CD8-positive, alpha-beta memory T cell (primary cell): ENCODE data around the gene COX5A. TPM values are rescaled to one million over a fixed set of nuclear protein-coding genes. Genes with fewer than 3 reads are reported as not detected.
A peak's percentile ranks its signal among the peaks of the same experiment; 100 is the strongest.
"Not testable (repeated sequence)": the region's sequence is repeated elsewhere in the genome, so short reads cannot be mapped to it uniquely, and the experiment has no call there.

Source experiments
- CTCF ChIA-PET: fragments of 350-600 bp; sonication (Branson Sonifier 250); formaldehyde crosslinking; loops from one replicate; lab custom pipeline; 2021; ENCODE audit warnings: antibody characterized with exemption; lab: Charles Lee
- POLR2A ChIA-PET: fragments of 350-600 bp; sonication (Branson Sonifier 250); formaldehyde crosslinking; loops from one replicate; lab custom pipeline; 2021; ENCODE audit warnings: antibody characterized with exemption; lab: Charles Lee
- DNase-seq, 5 donors: peaks; one replicate each; pipeline versions ENCODE4 v3.0.0 to v3.0.0-alpha.2; 2020 to 2022; ENCODE audit warnings: mixed read lengths in 1 of 5
- H3K27ac ChIP-seq: one replicate; pipeline ENCODE4 v1.7.0; 2013; ENCODE audit warnings: low read depth, mild to moderate bottlenecking, low read length, moderate library complexity
- H3K27me3 ChIP-seq: 2 replicates; pipeline ENCODE4 v1.7.0; 2013; ENCODE audit warnings: low read length, mild to moderate bottlenecking; ENCODE audit not compliant: insufficient read depth, poor library complexity, severe bottlenecking
- H3K36me3 ChIP-seq: 2 replicates; pipeline ENCODE4 v1.7.0; 2013; ENCODE audit warnings: mild to moderate bottlenecking, low read length, moderate library complexity; ENCODE audit not compliant: insufficient read depth
- H3K4me1 ChIP-seq: 2 replicates; pipeline ENCODE4 v1.7.0; 2013; ENCODE audit warnings: mild to moderate bottlenecking, low read length, moderate library complexity; ENCODE audit not compliant: insufficient read depth
- H3K4me3 ChIP-seq: 2 replicates; pipeline ENCODE4 v1.7.0; 2013; ENCODE audit warnings: mild to moderate bottlenecking, low read length
- H3K9me3 ChIP-seq: 2 replicates; pipeline ENCODE4 v1.7.0; 2013; ENCODE audit warnings: mild to moderate bottlenecking, low read length
- H3K27ac Mint-ChIP-seq, 8 donors: one replicate each; pipeline ENCODE4 v1.8.0; 2020 to 2021; ENCODE audit warnings: mixed read lengths in 8 of 8, mild to moderate bottlenecking in 6 of 8, inconsistent platforms in 3 of 8, moderate library complexity in 3 of 8
- H3K27me3 Mint-ChIP-seq, 2 donors: one replicate each; pipeline ENCODE4 v1.8.0; 2020 to 2021; ENCODE audit warnings: mixed read lengths in 2 of 2, mild to moderate bottlenecking in 1 of 2, moderate library complexity in 1 of 2
- H3K36me3 Mint-ChIP-seq, 3 donors: one replicate each; pipeline ENCODE4 v1.8.0; 2020 to 2021; ENCODE audit warnings: mixed read lengths in 3 of 3, inconsistent platforms in 1 of 3, mild to moderate bottlenecking in 1 of 3
- H3K4me1 Mint-ChIP-seq, 3 donors: one replicate each; pipeline ENCODE4 v1.8.0; 2020 to 2021; ENCODE audit warnings: mixed read lengths in 3 of 3, inconsistent platforms in 1 of 3, mild to moderate bottlenecking in 1 of 3
- H3K4me3 Mint-ChIP-seq, 7 donors: one replicate each; pipeline ENCODE4 v1.8.0; 2020 to 2021; ENCODE audit warnings: mixed read lengths in 7 of 7, mild to moderate bottlenecking in 6 of 7, moderate library complexity in 4 of 7, inconsistent platforms in 2 of 7
- H3K9me3 Mint-ChIP-seq, 5 donors: one replicate each; pipeline ENCODE4 v1.8.0; 2020 to 2022; ENCODE audit warnings: mixed read lengths in 5 of 5, mild to moderate bottlenecking in 3 of 5, moderate library complexity in 2 of 5, inconsistent platforms in 1 of 5
- polyA plus RNA-seq: library from polyadenylated mRNA; unstranded; fragments of 300-500 nt; fragmentation: Illumina TruSeq; gene quantifications from one replicate; pipeline ENCODE4 v1.2.3, GENCODE V29; 2021
- total RNA-seq, 2 experiments: library from RNA; stranded (reverse); gene quantifications; one replicate each; pipeline ENCODE4 v1.2.3, GENCODE V29; 2021

Gene COX5A
- total and polyA plus RNA-seq, 3 experiments from 2014 or later = 326 to 362 (median 351) TPM

GRCh38 chr15:74891469-74891868 is 46.4 kb downstream of the COX5A start:
- Mint-ChIP-seq H3K27ac (peak overlapping the region in 7 of 8 donors; percentile 50 to 100 (median 90)), H3K36me3 (peaks cover 0 to 34% (median 7%) of the 10 kb centered on the region in 3 donors), H3K9me3 (no peaks in the 10 kb centered on the region), H3K4me3 (peak overlapping the region; percentile 29 to 97 (median 93)), H3K4me1 (peaks cover 36 to 59% (median 46%) of the 10 kb centered on the region in 3 donors), H3K27me3 (no peaks in the 10 kb centered on the region)
- peaks cover 6% of the 10 kb centered on the region for H3K36me3 ChIP-seq
- no peak for DNase-seq
- H3K9me3 ChIP-seq = no peaks in the 10 kb centered on the region
- ChIA-PET CTCF (interaction anchor here (1.3 to 2.6 kb wide), 3 partner anchors 9 to 91 kb away, joined by 3 to 16 read pairs (median 7); no protein-coding TSS in a partner anchor), POLR2A (interaction anchor here (0.6 kb wide), 1 partner anchor 11 kb away, joined by 6 read pairs; no protein-coding TSS in a partner anchor)
- no peak overlapping the region for H3K27ac ChIP-seq
- peaks cover 46% of the 10 kb centered on the region for H3K4me1 ChIP-seq
- no peak overlapping the region for H3K4me3 ChIP-seq
- no peaks in the 10 kb centered on the region for H3K27me3 ChIP-seq

- H3K9me3 ChIP-seq = no peaks in the 10 kb centered on the region
- ChIA-PET POLR2A (interaction anchor here (1.0 to 1.7 kb wide), 2 partner anchors 16 to 20 kb away, joined by 4 to 11 read pairs; partner anchors contain the start of gene FAM219B), CTCF (interaction anchor here (1.0 to 2.7 kb wide), 2 partner anchors 11 to 16 kb away, joined by 3 to 12 read pairs; partner anchors contain the start of gene FAM219B)
- no peaks in the 10 kb centered on the region for H3K27me3 ChIP-seq
- peak overlapping the region; percentile 82 for H3K27ac ChIP-seq
- Mint-ChIP-seq H3K9me3 (no peaks in the 10 kb centered on the region), H3K27me3 (no peaks in the 10 kb centered on the region), H3K4me3 (peak overlapping the region; percentile 85 to 97 (median 94)), H3K36me3 (peaks cover 0 to 33% (median 7%) of the 10 kb centered on the region in 3 donors), H3K4me1 (peaks cover 36 to 58% (median 46%) of the 10 kb centered on the region in 3 donors), H3K27ac (peak overlapping the region; percentile 90 to 99 (median 96))
- DNase-seq = no peak
- peaks cover 46% of the 10 kb centered on the region for H3K4me1 ChIP-seq
- peak overlapping the region; percentile 89 for H3K4me3 ChIP-seq
- H3K36me3 ChIP-seq = peaks cover 5% of the 10 kb centered on the region
Measured at GRCh38 chr15:74890665-74890960, 47.3 kb downstream of the COX5A start.

- POLR2A ChIA-PET = interaction anchor here (0.6 to 1.7 kb wide), 7 partner anchors 15 to 121 kb away, joined by 3 to 11 read pairs (median 3); partner anchors contain the start of genes COX5A and FAM219B
- H3K4me3 Mint-ChIP-seq = peak within 1 kb of the TSS; percentile 85 to 97 (median 94)
Measured at GRCh38 chr15:74889883-74890664, 47.8 kb downstream of the COX5A start, which contains the start of gene MPI. Gene MPI (plus strand): TSS chr15:74890042. CDS start chr15:74890074, 32 bp downstream.

DNA sequence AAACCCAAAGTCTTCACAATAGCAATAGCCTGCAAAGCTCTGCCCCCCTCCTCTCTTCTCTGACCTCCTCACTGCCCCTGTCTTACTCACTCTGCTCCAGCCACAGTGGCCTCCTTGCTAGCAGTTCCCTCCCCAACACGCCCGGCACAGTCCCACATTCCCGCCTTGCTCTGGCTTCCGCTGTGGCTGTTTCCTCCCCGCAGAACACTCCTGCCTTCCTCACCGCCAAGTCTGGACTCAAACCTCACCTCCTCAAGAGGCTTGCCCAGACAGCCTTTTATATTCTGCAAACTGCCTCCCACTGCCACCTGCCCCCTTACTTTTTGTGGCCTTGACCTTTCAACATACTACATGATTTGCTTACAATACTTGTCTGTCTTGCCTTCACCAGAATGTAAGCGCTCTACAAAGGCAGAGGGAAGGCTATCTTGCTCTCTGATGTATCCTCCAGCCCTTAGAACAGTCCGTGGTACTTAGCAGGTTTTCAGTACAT is 48.4 kb downstream of the COX5A start:
- H3K27ac ChIP-seq = peak overlapping the region; percentile 82
- H3K27me3 ChIP-seq = no peaks in the 10 kb centered on the region
- H3K4me3 ChIP-seq = peak overlapping the region; percentile 89
- H3K4me3 Mint-ChIP-seq = peak overlapping the region; percentile 85 to 97 (median 94)
- H3K9me3 ChIP-seq = no peaks in the 10 kb centered on the region
- ChIA-PET CTCF (interaction anchor here (1.0 to 2.7 kb wide), 3 partner anchors 12 to 255 kb away, joined by 3 to 12 read pairs (median 3); partner anchors contain the start of gene ULK3), POLR2A (interaction anchor here (0.6 to 1.7 kb wide), 5 partner anchors 15 to 49 kb away, joined by 3 to 11 read pairs (median 3); partner anchors contain the start of genes COX5A and FAM219B)
- H3K36me3 ChIP-seq = peaks cover 3% of the 10 kb centered on the region
- peaks cover 0 to 31% (median 7%) of the 10 kb centered on the region in 3 donors for H3K36me3 Mint-ChIP-seq
- no peaks in the 10 kb centered on the region for H3K9me3 Mint-ChIP-seq
- H3K27ac Mint-ChIP-seq = peak overlapping the region; percentile 90 to 99 (median 96)
- no peak for DNase-seq
- peaks cover 38 to 59% (median 50%) of the 10 kb centered on the region in 3 donors for H3K4me1 Mint-ChIP-seq
- H3K27me3 Mint-ChIP-seq = no peaks in the 10 kb centered on the region
- H3K4me1 ChIP-seq = peaks cover 44% of the 10 kb centered on the region

More at GRCh38 chr15:74889883-74890664, 47.8 kb downstream of the COX5A start, which contains the start of gene MPI:
- Histone ChIP-seq H3K27ac (peak within 1 kb of the TSS; percentile 82), H3K9me3 (no peaks in the 10 kb centered on the region), H3K4me3 (peak within 1 kb of the TSS; percentile 89), H3K36me3 (peaks cover 3% of the 10 kb centered on the region), H3K27me3 (no peaks in the 10 kb centered on the region), H3K4me1 (peaks cover 46% of the 10 kb centered on the region)
- H3K4me1 Mint-ChIP-seq = peaks cover 36 to 54% (median 46%) of the 10 kb centered on the region in 3 donors
- peak within 1 kb of the TSS; percentile 90 to 99 (median 96) for H3K27ac Mint-ChIP-seq
- peak; percentile 75 to 89 (median 82) for DNase-seq
- peaks cover 0 to 31% (median 7%) of the 10 kb centered on the region in 3 donors for H3K36me3 Mint-ChIP-seq
- no peaks in the 10 kb centered on the region for H3K9me3 Mint-ChIP-seq
- CTCF ChIA-PET = interaction anchor here (1.0 to 2.7 kb wide), 4 partner anchors 11 to 255 kb away, joined by 3 to 12 read pairs (median 3); partner anchors contain the start of genes FAM219B and ULK3
- H3K27me3 Mint-ChIP-seq = no peaks in the 10 kb centered on the region

DNA sequence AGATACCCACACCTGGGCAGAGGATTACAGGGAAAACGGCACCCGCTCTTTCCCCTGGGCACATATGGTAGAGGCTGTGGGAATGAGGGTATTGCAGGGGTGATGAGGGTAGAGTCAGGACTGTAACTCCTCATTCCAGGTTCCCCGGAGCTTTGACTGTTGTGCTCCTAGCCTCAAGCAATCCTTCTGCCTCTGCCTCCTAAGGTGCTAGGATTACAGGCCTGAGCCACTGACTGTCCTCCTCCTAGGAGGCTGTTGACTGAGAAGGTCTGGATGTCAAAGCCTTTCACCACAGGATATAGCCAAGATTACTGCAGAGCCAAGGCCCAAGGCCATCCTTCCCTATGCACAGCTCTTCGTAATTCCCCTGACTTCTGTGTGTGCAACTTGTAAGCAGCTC is 49.2 kb downstream of the COX5A start:
- DNase-seq = no peak
- H3K36me3 ChIP-seq = peaks cover 3% of the 10 kb centered on the region
- no peaks in the 10 kb centered on the region for H3K9me3 ChIP-seq
- peaks cover 40 to 61% (median 53%) of the 10 kb centered on the region in 3 donors for H3K4me1 Mint-ChIP-seq
- no peaks in the 10 kb centered on the region for H3K27me3 Mint-ChIP-seq
- CTCF ChIA-PET = interaction anchor here (1.1 to 2.7 kb wide), 2 partner anchors 12 to 254 kb away, joined by 3 to 12 read pairs; no protein-coding TSS in a partner anchor
- no peak overlapping the region for H3K4me3 ChIP-seq
- H3K27me3 ChIP-seq = no peaks in the 10 kb centered on the region
- H3K27ac ChIP-seq = peak overlapping the region; percentile 82
- no peaks in the 10 kb centered on the region for H3K9me3 Mint-ChIP-seq
- peak overlapping the region in 3 of 8 donors; percentile 63 to 97 (median 90) for H3K27ac Mint-ChIP-seq
- peak overlapping the region in 5 of 7 donors; percentile 25 to 95 (median 93) for H3K4me3 Mint-ChIP-seq
- H3K4me1 ChIP-seq = peaks cover 37% of the 10 kb centered on the region
- POLR2A ChIA-PET = interaction anchor here (1.5 to 1.6 kb wide), 2 partner anchors 44 to 50 kb away, joined by 3 read pairs; partner anchors contain the start of gene COX5A
- H3K36me3 Mint-ChIP-seq = peaks cover 0 to 30% (median 6%) of the 10 kb centered on the region in 3 donors

DNA sequence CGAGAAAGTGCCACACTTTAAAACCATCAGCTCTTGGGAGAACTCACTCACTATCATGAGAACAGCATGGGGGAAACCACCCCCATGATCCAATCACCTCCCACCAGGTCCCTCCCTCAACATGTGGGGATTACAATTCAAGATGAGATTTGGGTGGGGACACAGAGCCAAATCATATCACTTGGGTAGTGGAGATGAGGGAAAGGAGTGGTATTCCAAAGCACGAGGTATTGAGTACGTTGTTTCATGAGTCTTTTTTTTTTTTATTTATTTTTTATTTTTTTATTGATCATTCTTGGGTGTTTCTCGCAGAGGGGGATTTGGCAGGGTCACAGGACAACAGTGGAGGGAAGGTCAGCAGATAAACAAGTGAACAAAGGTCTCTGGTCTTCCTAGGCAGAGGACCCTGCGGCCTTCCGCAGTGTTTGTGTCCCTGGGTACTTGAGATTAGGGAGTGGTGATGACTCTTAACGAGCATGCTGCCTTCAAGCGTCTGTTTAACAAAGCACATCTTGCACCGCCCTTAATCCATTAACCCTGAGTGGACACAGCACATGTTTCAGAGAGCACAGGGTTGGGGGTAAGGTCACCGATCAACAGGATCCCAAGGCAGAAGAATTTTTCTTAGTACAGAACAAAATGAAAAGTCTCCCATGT is 50.2 kb downstream of the COX5A start:
- POLR2A ChIA-PET, H3K4me3 ChIP-seq, H3K27me3 Mint-ChIP-seq, H3K27me3 ChIP-seq, H3K36me3 ChIP-seq, H3K9me3 Mint-ChIP-seq, H3K27ac ChIP-seq, H3K9me3 ChIP-seq, DNase-seq: not testable (repeated sequence)
- peaks cover 0 to 20% (median 0%) of the 10 kb centered on the region in 3 donors for H3K36me3 Mint-ChIP-seq
- H3K4me1 ChIP-seq = peaks cover 26% of the 10 kb centered on the region
- CTCF ChIA-PET = interaction anchor here (1.5 kb wide), 1 partner anchor 14 kb away, joined by 3 read pairs; no protein-coding TSS in a partner anchor
- H3K4me1 Mint-ChIP-seq = peaks cover 32 to 51% (median 42%) of the 10 kb centered on the region in 3 donors
- H3K4me3 Mint-ChIP-seq = peak overlapping the region in 1 of 7 donors; percentile 71
- peak overlapping the region in 1 of 8 donors; percentile 83 for H3K27ac Mint-ChIP-seq

DNA sequence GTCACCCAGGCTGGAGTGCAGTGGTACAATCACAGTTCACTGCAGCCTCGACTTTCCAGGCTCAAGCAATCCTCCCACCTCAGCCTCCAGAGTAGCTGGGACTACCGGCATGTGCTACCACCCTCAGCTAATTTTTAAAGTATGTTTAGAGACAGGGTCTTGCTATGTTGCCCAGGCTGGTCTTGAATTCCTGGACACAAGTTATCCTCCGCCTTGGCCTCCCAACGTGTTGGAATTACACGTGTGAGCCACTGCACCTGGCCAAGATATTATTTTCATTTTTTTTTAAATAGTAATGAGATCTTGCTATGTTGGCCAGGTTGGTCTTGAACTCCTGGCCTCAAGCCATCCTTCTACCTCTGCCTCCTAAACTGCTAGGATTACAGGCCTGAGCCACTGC is 52.4 kb downstream of the COX5A start:
- Mint-ChIP-seq H3K4me3 (no peak overlapping the region), H3K36me3 (peaks cover 0 to 5% (median 0%) of the 10 kb centered on the region in 3 donors), H3K27ac (no peak overlapping the region), H3K4me1 (peaks cover 22 to 29% (median 26%) of the 10 kb centered on the region in 3 donors), H3K9me3 (no peaks in the 10 kb centered on the region), H3K27me3 (no peaks in the 10 kb centered on the region)
- no peaks in the 10 kb centered on the region for H3K36me3 ChIP-seq
- POLR2A ChIA-PET = no interaction called here
- no peak for DNase-seq
- CTCF ChIA-PET = interaction anchor here (2.0 to 2.7 kb wide), 2 partner anchors 16 to 116 kb away, joined by 6 to 10 read pairs; no protein-coding TSS in a partner anchor
- no peaks in the 10 kb centered on the region for H3K9me3 ChIP-seq
- no peaks in the 10 kb centered on the region for H3K27me3 ChIP-seq
- no peak overlapping the region for H3K4me3 ChIP-seq
- H3K4me1 ChIP-seq = peaks cover 8% of the 10 kb centered on the region
- no peak overlapping the region for H3K27ac ChIP-seq
